GDM1 (cell line): ENCODE measurements around the gene GATA2.

Experiments
- DNase-seq: peaks from one replicate; lab custom pipeline; 2025; lab: John Stamatoyannopoulos, UW

Gene GATA2

DNA sequence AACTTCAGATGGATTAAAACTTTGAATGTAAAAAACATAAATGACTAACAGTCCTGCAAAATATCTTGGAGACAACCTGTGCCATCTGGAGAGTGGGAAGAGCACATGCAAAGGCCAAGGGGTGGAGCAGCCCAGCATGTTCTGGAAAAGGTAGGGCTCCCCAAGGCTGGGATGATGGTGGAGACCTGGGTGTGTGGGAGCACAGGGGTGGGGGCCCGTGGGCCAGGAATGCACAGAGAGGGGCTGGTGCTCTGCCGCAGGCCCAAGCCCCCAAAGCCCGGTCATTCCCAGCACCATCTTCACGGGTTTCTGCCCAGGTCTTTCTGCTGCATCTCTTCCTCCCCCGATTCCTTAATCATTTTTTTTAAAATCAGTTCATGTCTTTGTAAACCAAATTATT lies 9.7 kb upstream of the GATA2 start:
- no peak for DNase-seq

DNA sequence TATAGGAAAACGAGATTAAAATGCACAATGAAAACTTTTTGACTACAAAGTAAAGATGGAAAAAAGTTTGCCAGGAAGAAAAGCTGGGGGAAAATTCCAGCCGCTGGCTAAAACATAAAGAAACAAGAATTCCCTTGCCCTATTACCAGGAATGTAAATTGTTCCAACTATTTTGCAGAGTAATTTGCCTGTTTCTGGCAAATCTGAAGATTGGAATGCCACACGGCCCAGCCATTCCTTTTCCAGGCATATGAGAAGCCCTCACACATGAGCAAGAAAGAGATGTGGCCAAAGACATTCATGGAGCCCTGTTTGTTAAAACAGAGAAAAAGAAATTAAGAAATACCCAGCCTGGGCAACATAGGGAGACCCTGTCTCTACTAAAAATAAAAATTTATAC lies 8.4 kb upstream of the GATA2 start:
- DNase-seq: no peak

DNA sequence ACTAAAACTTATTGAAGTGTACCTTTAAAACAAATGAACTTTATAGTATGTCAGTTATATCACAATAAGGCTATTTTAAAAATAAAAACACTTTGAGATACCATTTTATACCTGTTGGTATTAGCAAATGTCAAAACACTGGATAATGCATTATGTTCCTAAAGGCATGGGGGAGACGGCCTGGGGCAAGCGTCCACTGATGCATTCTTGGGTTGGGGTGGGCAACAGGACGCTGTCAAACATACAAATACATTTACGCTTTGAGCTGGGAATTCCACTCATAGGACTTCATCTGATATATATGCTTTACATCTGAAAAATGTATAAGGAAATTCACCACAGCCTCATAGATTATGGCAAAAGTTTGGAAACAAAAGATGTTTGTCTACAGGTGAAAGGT lies 7.6 kb upstream of the GATA2 start:
- no peak for DNase-seq

GRCh38 chr3:128499724-128500275 lies 6.8 kb upstream of the GATA2 start:
- DNase-seq: no peak

DNA sequence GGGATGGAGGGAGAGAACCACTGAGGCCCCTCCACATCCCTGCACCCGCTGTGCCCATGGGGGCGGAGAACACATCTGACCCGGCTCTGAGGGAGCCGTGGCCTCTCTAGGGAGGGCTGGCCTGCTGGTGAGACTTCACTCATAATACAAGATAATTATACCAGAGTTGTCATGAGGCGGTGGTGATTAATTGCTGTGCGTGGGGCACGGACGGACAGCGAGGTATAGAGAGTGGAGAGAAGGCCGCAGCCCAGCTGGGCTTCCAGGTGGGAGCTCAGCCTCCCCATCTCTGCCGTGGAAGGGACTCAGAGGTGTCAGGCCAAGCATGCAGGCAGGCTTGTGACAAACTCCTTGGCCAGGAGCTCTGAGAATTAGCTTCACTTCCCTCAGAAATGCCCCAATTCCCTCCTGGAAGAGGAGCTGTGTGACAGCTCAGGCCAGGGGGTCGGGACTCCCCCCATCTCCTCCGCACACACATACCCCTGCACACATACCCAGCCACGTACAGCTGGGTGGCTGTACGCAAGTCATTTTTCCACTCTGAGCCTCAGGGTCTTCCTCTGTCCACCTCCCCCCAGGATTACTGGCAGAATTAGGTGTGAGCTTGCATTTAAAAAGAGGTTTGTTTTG lies 6.0 kb upstream of the GATA2 start:
- no peak for DNase-seq

DNA sequence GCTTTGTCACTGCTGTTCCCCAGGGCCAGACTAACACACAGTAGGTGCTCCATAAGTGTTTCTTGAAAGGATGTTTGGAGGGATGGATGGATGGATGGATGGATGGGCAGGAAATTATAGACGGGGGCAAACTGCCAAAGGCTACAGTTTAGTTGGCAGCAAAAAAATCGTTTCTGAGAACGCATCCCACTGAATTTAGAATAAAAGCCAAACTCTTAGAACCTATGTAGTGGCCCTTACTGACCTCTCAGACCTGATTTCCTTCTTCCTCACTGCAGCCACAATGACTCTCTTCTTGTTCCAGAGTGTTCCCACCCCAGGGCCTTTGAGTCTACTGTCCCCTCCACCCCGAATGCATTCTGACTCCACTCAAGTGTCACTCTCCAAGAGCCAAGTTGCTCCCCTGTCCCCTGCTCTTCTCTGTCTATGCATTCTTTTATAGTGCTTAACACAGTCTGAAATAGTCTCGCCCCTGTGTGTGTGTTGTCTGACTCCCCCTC lies 5.2 kb upstream of the GATA2 start:
- no peak for DNase-seq

DNA sequence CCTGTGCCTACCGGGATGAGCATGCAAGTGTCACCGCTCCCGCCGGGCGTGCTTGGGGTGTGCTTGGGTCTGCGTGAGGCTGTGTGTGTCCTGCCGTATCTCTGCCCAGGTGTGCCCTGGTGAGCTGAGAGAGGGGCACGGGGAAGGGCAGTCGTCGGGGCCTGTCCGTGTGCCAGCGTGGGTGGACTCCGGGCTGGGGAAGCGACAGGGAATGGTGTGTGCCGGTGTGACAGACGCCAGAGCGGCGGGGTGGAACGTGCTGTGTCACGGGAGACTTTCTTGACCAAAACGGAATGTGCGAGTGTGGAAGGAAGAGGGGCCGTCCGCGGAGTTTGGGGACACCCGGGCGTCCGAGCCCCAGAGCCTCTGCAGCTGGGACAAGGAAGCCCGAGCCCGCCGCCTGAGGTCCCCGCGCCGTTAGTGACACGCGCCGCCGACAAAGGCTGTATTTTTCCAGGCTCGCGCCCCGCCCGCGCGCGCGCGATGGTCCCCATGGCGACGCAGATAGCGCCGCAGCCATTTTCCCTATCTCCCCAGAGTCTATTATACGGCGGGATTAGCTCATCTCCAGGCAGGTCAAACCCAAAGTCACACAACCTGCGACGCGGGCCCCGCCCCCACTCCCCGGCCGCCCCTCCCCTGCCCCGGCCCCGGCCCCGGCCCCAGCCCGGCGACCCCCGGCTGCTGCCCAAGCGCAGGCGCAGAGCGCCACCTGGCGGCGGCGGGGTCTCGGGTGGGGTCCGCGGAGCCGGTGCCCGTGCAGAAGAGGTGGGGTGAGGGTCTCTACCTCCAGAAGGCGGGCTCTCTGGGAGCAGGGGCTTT lies 4.5 kb upstream of the GATA2 start:
- DNase-seq: peak; percentile 17

DNA sequence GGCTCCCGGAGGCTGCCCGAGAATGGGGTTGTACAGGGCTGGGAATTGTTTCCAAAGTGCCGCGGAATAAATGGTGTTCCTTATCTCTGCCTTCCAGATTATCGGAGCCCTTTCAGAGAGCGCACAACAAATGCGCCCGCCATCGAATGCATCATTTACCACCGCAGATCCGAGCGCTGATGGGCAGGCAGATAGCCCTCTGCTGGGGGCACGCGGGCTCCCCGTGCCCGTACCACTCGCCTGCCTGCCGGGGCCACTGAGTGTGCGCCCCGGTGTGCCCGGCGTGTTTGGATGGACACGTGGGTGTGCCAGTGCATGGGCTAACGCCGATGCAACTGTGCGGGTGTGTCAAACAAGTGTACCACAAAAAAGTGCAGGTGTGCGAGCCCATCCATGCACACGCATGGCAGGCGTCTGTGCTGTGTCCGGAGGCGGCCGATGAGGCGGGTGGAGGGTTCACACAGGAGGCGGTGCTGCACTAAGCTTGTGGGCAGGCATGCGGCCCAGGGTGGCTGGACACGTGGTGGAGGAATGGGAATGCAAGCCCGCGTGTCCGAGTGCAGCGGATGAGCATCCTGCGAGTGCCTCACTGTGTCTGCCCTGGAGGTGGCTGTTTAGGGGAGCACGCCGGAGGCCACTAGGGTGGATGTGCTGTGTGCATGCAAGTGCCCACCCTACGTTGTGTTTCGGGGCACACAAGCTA lies 3.8 kb upstream of the GATA2 start:
- no peak for DNase-seq

- DNase-seq: no peak
These were observed 3.1 kb upstream of the GATA2 start for GRCh38 chr3:128496019-128496601.

DNA sequence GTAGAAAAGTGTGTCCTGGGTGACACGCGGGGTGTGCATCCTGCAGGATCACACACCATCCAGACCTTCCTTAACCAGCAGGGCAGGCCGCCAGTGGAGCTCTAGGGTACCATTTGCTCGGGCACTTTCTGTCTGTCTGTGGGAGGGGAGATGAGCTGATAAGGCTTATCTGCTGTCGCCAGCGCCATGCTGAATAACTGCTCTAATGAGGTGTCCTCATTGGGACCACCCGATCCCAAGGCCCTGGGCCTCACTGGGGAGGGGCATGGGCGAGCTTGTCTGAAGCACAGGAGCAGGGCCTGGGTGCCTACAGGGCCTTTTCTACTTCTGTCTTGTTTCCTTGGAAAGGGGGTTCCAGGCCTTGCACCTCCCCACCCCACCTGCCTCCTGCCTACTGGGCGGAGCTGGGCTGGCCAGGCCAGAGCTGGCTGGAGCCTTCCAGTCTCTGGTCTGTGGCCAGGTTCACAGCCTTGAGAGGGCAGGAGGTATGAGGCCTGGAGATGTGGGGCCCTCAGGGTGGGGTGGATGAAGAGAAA lies 2.5 kb upstream of the GATA2 start:
- no peak for DNase-seq

GRCh38 chr3:128494367-128494650 lies 1.3 kb upstream of the GATA2 start:
- DNase-seq: no peak

DNA sequence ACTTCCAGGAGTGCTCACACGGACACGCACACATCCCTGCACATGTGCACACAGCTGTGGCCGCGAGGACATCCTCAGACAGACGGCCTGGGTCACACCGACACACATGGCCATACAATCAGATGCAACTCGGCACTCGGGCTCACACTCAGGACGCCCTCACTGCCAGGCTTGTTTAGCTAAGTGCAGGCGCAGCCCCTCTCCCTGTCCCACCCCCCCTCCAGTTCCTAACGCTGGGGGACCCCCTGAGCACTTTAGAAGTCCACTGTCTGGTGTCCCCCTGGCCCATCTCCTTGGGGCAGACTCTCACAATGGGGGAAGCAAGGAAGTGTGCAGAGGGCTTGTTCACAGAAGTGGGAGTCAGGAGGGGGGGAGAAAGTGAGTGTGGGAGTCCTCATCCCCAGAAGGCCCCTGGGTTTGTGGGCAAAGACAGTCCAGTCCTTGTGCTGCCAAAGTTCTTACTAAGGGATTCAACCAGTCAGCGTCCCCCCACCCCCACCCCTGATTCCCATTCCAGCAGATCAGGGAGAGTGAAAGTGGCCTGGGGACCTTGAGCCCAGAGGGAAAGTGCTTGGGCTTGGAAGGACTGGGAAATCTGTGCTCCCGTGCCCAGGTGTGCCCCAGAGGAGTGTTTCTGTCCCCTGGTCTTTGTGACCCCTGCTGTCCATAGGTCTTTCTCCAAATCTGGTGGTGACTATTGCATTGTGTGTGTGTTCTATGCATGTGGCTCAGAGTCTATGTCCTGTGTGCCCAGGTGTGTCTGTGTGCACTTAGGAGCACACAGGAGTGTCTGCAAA lies 767 bp upstream of the GATA2 start:
- no peak for DNase-seq

- DNase-seq: no peak
These were observed 895 bp downstream of the GATA2 start for GRCh38 chr3:128491941-128492670.

GRCh38 chr3:128491691-128491940 lies 1.4 kb downstream of the GATA2 start:
- no peak for DNase-seq

- no peak for DNase-seq
These were observed 1.9 kb downstream of the GATA2 start for GRCh38 chr3:128490915-128491690.

DNA sequence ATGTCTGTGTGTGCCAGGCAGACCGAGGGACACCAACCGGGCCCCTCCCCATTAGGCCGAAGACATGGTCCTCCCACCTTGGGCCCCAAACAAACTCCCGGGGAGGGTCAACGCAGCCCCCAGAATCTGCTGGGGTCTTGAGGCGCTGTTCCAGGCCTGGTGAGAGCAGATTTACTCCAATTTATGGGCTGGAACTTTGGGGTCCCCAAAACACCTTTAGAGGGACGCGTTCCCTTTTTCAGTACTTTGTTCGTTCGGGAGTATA lies 2.4 kb downstream of the GATA2 start:
- DNase-seq: no peak

DNA sequence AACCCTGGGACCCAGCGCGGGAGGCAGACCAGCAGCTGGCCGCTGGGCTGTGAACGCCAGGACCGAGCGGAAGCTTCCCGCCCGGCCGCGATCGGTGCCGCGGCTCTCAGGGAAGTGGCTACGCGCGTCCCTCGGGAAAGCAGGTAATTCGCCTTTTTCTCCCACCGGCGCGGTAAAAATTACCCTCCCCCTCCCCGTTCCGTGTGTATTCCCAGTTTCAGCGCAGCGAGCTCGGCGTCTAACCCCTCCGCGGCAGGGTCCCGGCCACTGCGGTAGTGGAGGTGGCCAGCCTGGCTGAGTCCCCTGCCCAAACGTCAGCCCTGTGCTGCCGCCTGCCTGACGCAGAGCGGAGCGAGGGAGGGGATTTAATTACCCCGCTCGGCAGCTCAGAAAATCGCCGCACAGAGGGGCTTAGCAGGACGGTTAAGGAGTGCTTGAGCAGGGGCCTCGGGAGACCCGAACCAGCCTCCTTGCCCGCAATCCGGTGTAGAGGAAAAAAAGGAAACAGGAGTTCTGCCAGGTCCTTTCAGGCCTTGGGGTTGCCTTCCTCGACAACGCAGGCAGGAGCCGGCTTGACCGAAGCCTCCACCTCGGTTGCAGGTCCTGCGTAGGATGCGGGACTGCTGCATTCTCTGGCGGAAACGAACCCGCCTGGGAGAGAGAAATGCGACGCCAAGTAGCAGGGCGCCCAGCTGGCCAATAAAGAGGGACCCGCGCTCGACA lies 2.9 kb downstream of the GATA2 start:
- no peak for DNase-seq

DNA sequence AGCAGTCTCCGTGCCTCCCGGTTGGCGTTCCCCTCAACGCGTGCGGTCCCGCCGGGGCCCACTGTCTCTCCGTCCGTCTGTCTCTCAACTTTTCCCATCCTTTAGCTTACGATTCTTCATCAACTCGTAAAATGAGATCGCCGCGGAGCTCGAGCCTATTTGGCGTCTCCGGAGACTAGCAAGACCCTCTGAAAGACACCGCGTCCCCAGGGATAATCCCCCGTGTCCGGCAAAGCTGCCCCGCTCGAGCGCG lies 3.4 kb downstream of the GATA2 start:
- DNase-seq: no peak

- DNase-seq: peak; percentile 24
These were observed 3.9 kb downstream of the GATA2 start for GRCh38 chr3:128488991-128489673.

- no peak for DNase-seq
These were observed 4.4 kb downstream of the GATA2 start for GRCh38 chr3:128488636-128488990.
